IMR-90 (cell line): ENCODE results near the gene MERTK. TPM values are rescaled to one million over a fixed set of nuclear protein-coding genes. Genes with fewer than 3 reads are reported as not detected.
A peak's percentile ranks its signal among the peaks of the same experiment; 100 is the strongest.

ENCODE experiments used
- ATAC-seq: fragments of 200-7000 bp; cut with Tn5 transposase; 2 replicates; pipeline ENCODE4 v1.9.1; 2020; ENCODE audit warnings: low read depth, mild to moderate bottlenecking, moderate library complexity
- BruUV-seq: library from RNA; stranded (reverse); fragments of 400-500 nt; replicated peaks from 2 replicates; lab custom pipeline; 2021; lab: Mats Ljungman, UMichigan
- CTCF ChIA-PET: fragments of 300-600 bp; formaldehyde crosslinking; extraction: SDS; loops from one replicate; lab custom pipeline; 2021; ENCODE audit warnings: antibody characterized with exemption; lab: Yijun Ruan, JAX
- POLR2A ChIA-PET: fragments of 300-600 bp; sonication (Branson Sonifier 250); formaldehyde crosslinking; loops from one replicate; lab custom pipeline; 2022; ENCODE audit warnings: antibody characterized with exemption; ENCODE audit not compliant: unreplicated experiment; lab: Charles Lee
- DNase-seq: peaks from one replicate; pipeline ENCODE4 v3.0.0; 2013
- H2AFZ ChIP-seq: replicated peaks from 2 replicates; pipeline ENCODE3; 2013; ENCODE audit warnings: low read length, mild to moderate bottlenecking; ENCODE audit not compliant: poor library complexity
- H2AK5ac ChIP-seq: 2 replicates; pipeline ENCODE4 v1.6.1; 2013; ENCODE audit warnings: low read depth, low read length, inconsistent platforms
- H2AK9ac ChIP-seq: replicated peaks from 2 replicates; pipeline ENCODE3; 2013; ENCODE audit warnings: mild to moderate bottlenecking, low read depth, low read length, moderate library complexity; ENCODE audit not compliant: poor library complexity
- H2BK120ac ChIP-seq: 2 replicates; pipeline ENCODE4 v1.6.1; 2013; ENCODE audit warnings: low read depth, low read length, inconsistent platforms
- H2BK15ac ChIP-seq: 3 replicates; pipeline ENCODE4 v1.6.1; 2013; ENCODE audit warnings: low read depth, low read length, inconsistent platforms
- H2BK20ac ChIP-seq: 2 replicates; pipeline ENCODE4 v1.6.1; 2013; ENCODE audit warnings: low read depth, mild to moderate bottlenecking, inconsistent platforms, low read length, moderate library complexity
- H2BK5ac ChIP-seq: 2 replicates; pipeline ENCODE4 v1.6.1; 2013; ENCODE audit warnings: mild to moderate bottlenecking, low read depth, low read length, inconsistent platforms; ENCODE audit not compliant: poor library complexity, severe bottlenecking
- H3K14ac ChIP-seq: replicated peaks from 2 replicates; pipeline ENCODE4 v1.6.1; 2013; ENCODE audit warnings: low read depth, low read length, inconsistent platforms
- H3K18ac ChIP-seq: 2 replicates; pipeline ENCODE4 v1.6.1; 2013; ENCODE audit warnings: low read depth, low read length, control low read depth
- H3K23ac ChIP-seq: 2 replicates; pipeline ENCODE4 v1.6.1; 2013; ENCODE audit warnings: low read depth, low read length, inconsistent platforms
- H3K27ac ChIP-seq: 2 replicates; pipeline ENCODE4 v1.5.1; 2013; ENCODE audit warnings: mild to moderate bottlenecking, control low read depth, low read length; ENCODE audit not compliant: insufficient read depth
- H3K27me3 ChIP-seq: 2 replicates; pipeline ENCODE4 v1.6.1; 2013; ENCODE audit warnings: low read length; ENCODE audit not compliant: control insufficient read depth, insufficient read depth
- H3K36me3 ChIP-seq: 2 replicates; pipeline ENCODE4 v1.6.1; 2013; ENCODE audit warnings: low read length, mixed read lengths; ENCODE audit not compliant: control insufficient read depth, insufficient read depth
- H3K4ac ChIP-seq: 2 replicates; pipeline ENCODE4 v1.6.1; 2013; ENCODE audit warnings: low read depth, low read length, inconsistent platforms
- H3K4me1 ChIP-seq: 2 replicates; pipeline ENCODE4 v1.6.1; 2013; ENCODE audit warnings: low read length, mixed read lengths; ENCODE audit not compliant: control insufficient read depth, insufficient read depth
- H3K4me2 ChIP-seq: 2 replicates; pipeline ENCODE4 v1.6.1; 2013; ENCODE audit warnings: low read depth, mild to moderate bottlenecking, control low read depth, low read length, moderate library complexity
- H3K4me3 ChIP-seq: 2 replicates; pipeline ENCODE4 v1.5.1; 2013; ENCODE audit warnings: low read depth, mild to moderate bottlenecking, control low read depth, low read length, moderate library complexity; ENCODE audit not compliant: insufficient read depth
- H3K56ac ChIP-seq: 2 replicates; pipeline ENCODE4 v1.6.1; 2013; ENCODE audit warnings: low read length, inconsistent platforms; ENCODE audit not compliant: insufficient read depth; ENCODE audit errors: extremely low read depth
- H3K79me1 ChIP-seq, 2 experiments: 2 replicates each; pipeline ENCODE4 v1.6.1; 2013; ENCODE audit warnings: low read length in 2 of 2, inconsistent platforms in 1 of 2, low read depth in 1 of 2
- H3K9ac ChIP-seq: 2 replicates; pipeline ENCODE4 v1.6.1; 2013; ENCODE audit warnings: low read depth, low read length, control low read depth
- H3K9me1 ChIP-seq: 2 replicates; pipeline ENCODE4 v1.6.1; 2013; ENCODE audit warnings: low read length, inconsistent platforms; ENCODE audit not compliant: insufficient read depth
- H3K9me3 ChIP-seq: 2 replicates; pipeline ENCODE4 v1.6.1; 2013; ENCODE audit warnings: low read length; ENCODE audit not compliant: control insufficient read depth, insufficient read depth
- H4K20me1 ChIP-seq: 2 replicates; pipeline ENCODE4 v1.6.1; 2013; ENCODE audit warnings: low read length, inconsistent platforms; ENCODE audit not compliant: insufficient read depth
- H4K5ac ChIP-seq: 2 replicates; pipeline ENCODE4 v1.6.1; 2013; ENCODE audit warnings: mild to moderate bottlenecking, low read depth, low read length, control low read depth
- H4K8ac ChIP-seq, 2 experiments: 2 replicates each; pipeline ENCODE4 v1.6.1; 2013; ENCODE audit warnings: low read depth in 2 of 2, low read length in 2 of 2, control low read depth in 1 of 2, inconsistent platforms in 1 of 2
- H4K91ac ChIP-seq: 2 replicates; pipeline ENCODE4 v1.6.1; 2013; ENCODE audit warnings: low read depth, low read length, inconsistent platforms; ENCODE audit not compliant: insufficient read depth
- BHLHE40 ChIP-seq: fragments of 150-350 bp; IDR thresholded peaks from 2 replicates; pipeline ENCODE4 v1.6.1; 2016; ENCODE audit warnings: mild to moderate bottlenecking, low read depth, low read length
- CEBPB ChIP-seq: IDR thresholded peaks from 2 replicates; pipeline ENCODE4 v1.6.1; 2012; ENCODE audit warnings: low read depth, low read length, improper control_type of control experiment
- CHD1 ChIP-seq: IDR thresholded peaks from 2 replicates; pipeline ENCODE4 v1.6.1; 2012; ENCODE audit warnings: low read depth, low read length, improper control_type of control experiment
- CTCF ChIP-seq: conservative IDR thresholded peaks from 2 replicates; pipeline ENCODE4 v1.5.1; 2012; ENCODE audit warnings: mild to moderate bottlenecking, low read depth, low read length, improper control_type of control experiment
- ELK1 ChIP-seq: fragments of 150-350 bp; IDR thresholded peaks from 2 replicates; pipeline ENCODE4 v1.6.1; 2016; ENCODE audit warnings: low read depth, mild to moderate bottlenecking, low read length, moderate library complexity, borderline replicate concordance
- FOS ChIP-seq: fragments of 150-350 bp; IDR thresholded peaks from 2 replicates; pipeline ENCODE4 v1.6.1; 2016; ENCODE audit warnings: low read depth, low read length
- MAFK ChIP-seq: IDR thresholded peaks from 2 replicates; pipeline ENCODE4 v1.6.1; 2012; ENCODE audit warnings: low read depth, low read length, improper control_type of control experiment
- MAZ ChIP-seq: IDR thresholded peaks from 2 replicates; pipeline ENCODE4 v1.6.1; 2012; ENCODE audit warnings: low read depth, mild to moderate bottlenecking, low read length, improper control_type of control experiment, moderate library complexity, borderline replicate concordance
- MXI1 ChIP-seq: IDR thresholded peaks from 2 replicates; pipeline ENCODE4 v1.6.1; 2012; ENCODE audit warnings: low read depth, mild to moderate bottlenecking, low read length, moderate library complexity, borderline replicate concordance
- NFE2L2 ChIP-seq: fragments of 150-350 bp; IDR thresholded peaks from 2 replicates; pipeline ENCODE4 v1.6.1; 2016; ENCODE audit warnings: low read depth, mild to moderate bottlenecking, low read length
- RCOR1 ChIP-seq: IDR thresholded peaks from 2 replicates; pipeline ENCODE4 v1.6.1; 2012; ENCODE audit warnings: mild to moderate bottlenecking, low read length, improper control_type of control experiment; ENCODE audit not compliant: insufficient replicate concordance
- USF2 ChIP-seq: fragments of 150-350 bp; IDR thresholded peaks from 2 replicates; pipeline ENCODE4 v1.6.1; 2017; ENCODE audit warnings: mild to moderate bottlenecking, antibody characterized with exemption, low read length, low read depth
- WGBS, 2 experiments: methylation state at CpG; one replicate each; pipeline versions ENCODE4 v1.1.5 to v1.1.7; 2013; ENCODE audit warnings: missing lambda C conversion rate in 2 of 2; ENCODE audit not compliant: insufficient read length in 1 of 2; ENCODE audit errors: extremely low coverage in 2 of 2; 5-methylcytosine and 5-hydroxymethylcytosine counted together
- dilution Hi-C: fragments of 300-500 bp; cut with HindIII; formaldehyde crosslinking; loops from one replicate; pipeline ENCODE4 v1.14.3; 2018; ENCODE audit warnings: low sequenced_read_pairs; ENCODE audit not compliant: unreplicated experiment
- in situ Hi-C: fragments of 300-500 bp; cut with MboI; formaldehyde crosslinking; loops from 3 replicates; pipeline ENCODE4 v1.14.3; 2019; ENCODE audit warnings: low sequenced_read_pairs, inconsistent platforms, mixed read lengths
- intact Hi-C: fragments of 100-400 bp; cut with micrococcal nuclease; formaldehyde crosslinking; loops from 2 replicates; pipeline ENCODE4 v1.10.0; 2022
- polyA plus RNA-seq, 3 experiments: library from polyadenylated mRNA; depleted of rRNA; stranded (reverse); fragments of >200 nt; gene quantifications; 2 replicates each; pipeline ENCODE4 v1.2.3, GENCODE V29; 2012; ENCODE audit warnings: low replicate concordance in 1 of 3
- total RNA-seq: library from RNA; depleted of rRNA; stranded (reverse); fragments of >200 nt; gene quantifications from 2 replicates; pipeline ENCODE4 v1.2.3, GENCODE V29; 2012

MERTK gene
- total and polyA plus RNA-seq, 2 of the 4 experiments (the other 2 are of a cell fraction), result 0.36 to 0.62 TPM

GRCh38 chr2:111905990-111906735, 7.8 kb downstream of the MERTK start:
- in situ Hi-C loops, result no loop called here
- intact Hi-C loops, result no loop called here
- Histone ChIP-seq H3K56ac (no peak overlapping the region), H3K9me1 (no peaks in the 10 kb centered on the region), H4K91ac (no peak overlapping the region), H3K9me3 (no peaks in the 10 kb centered on the region), H3K36me3 (no peaks in the 10 kb centered on the region), H2AK9ac (no peak overlapping the region), H3K27me3 (peaks cover 33% of the 10 kb centered on the region), H3K4me3 (no peak overlapping the region), H3K4me2 (peak overlapping the region; percentile 45; the same call in 1 of the 2 replicates), H3K9ac (no peak overlapping the region), H2BK5ac (no peak overlapping the region), H2BK15ac (no peak overlapping the region), H4K20me1 (no peaks in the 10 kb centered on the region), H2BK120ac (no peak overlapping the region), H3K18ac (no peak overlapping the region), H3K14ac (no peak overlapping the region), H4K5ac (no peak overlapping the region), H3K4me1 (peaks cover 4% of the 10 kb centered on the region; the same call in 1 of the 2 replicates), H3K27ac (no peak overlapping the region), H3K4ac (no peak overlapping the region), H3K23ac (no peak overlapping the region), H2AK5ac (no peak overlapping the region), H2AFZ (no peak overlapping the region), H4K8ac (no peak overlapping the region), H3K79me1 (no peaks in the 10 kb centered on the region), H2BK20ac (no peak overlapping the region)
- dilution Hi-C loops, result no loop called here
- BruUV-seq, result no TSS peak
- ATAC-seq, result peak; percentile 62
- CTCF ChIA-PET, result interaction anchor here (0.8 kb wide), 1 partner anchor 142 kb away, joined by 3 read pairs; no protein-coding TSS in a partner anchor
- DNase-seq, result no peak
- WGBS, 2 experiments, result 33% methylated on average over 3 of the region's 4 CpGs; no CpG with 5 or more reads in 1 of the 2 experiments
- POLR2A ChIA-PET, result no interaction called here
- no peak for TF ChIP-seq CEBPB
- no peak for TF ChIP-seq CTCF
- TF ChIP-seq ELK1, result no peak
- TF ChIP-seq NFE2L2, result no peak
- no peak for TF ChIP-seq USF2
- TF ChIP-seq BHLHE40, result no peak
- TF ChIP-seq FOS, result no peak
- no peak for TF ChIP-seq CHD1
- no peak for TF ChIP-seq MXI1
- no peak for TF ChIP-seq RCOR1
- no peak for TF ChIP-seq MAFK
- no peak for TF ChIP-seq MAZ
